Caco-2 (cell line): ENCODE results near the gene ATXN7. TPM values are rescaled to one million over a fixed set of nuclear protein-coding genes. Genes with fewer than 3 reads are reported as not detected.

Experiments
- BruUV-seq: library from RNA; stranded (reverse); fragments of 400-500 nt; replicated peaks from 2 replicates; lab custom pipeline; 2021; lab: Mats Ljungman, UMichigan
- CTCF ChIA-PET: fragments of 300-600 bp; sonication (Branson Sonifier 250); formaldehyde crosslinking; loops from one replicate; lab custom pipeline; 2022; ENCODE audit warnings: antibody characterized with exemption; lab: Charles Lee
- POLR2A ChIA-PET: fragments of 300-600 bp; sonication (Branson Sonifier 250); formaldehyde crosslinking; loops from one replicate; lab custom pipeline; 2022; ENCODE audit warnings: antibody characterized with exemption; lab: Charles Lee
- DNase-seq, 2 experiments: peaks; one replicate each; pipeline versions ENCODE4 v3.0.0 to v3.0.0-alpha.2; 2020 to 2022
- H3K27me3 ChIP-seq: replicated peaks from 2 replicates; pipeline ENCODE4 v1.6.0; 2011; ENCODE audit warnings: low read length; ENCODE audit not compliant: control insufficient read depth, insufficient read depth
- H3K36me3 ChIP-seq: 2 replicates; pipeline ENCODE4 v1.5.1; 2011; ENCODE audit warnings: low read length; ENCODE audit not compliant: control insufficient read depth, insufficient read depth
- H3K4me1 ChIP-seq: fragments of 250-450 bp; sonication (Bioruptor Pico); 2 replicates; pipeline ENCODE4 v1.5.1; 2020; ENCODE audit warnings: mild to moderate bottlenecking
- H3K4me3 ChIP-seq: 2 replicates; pipeline ENCODE4 v1.5.1; 2011; ENCODE audit warnings: low read depth, mild to moderate bottlenecking, control low read depth, low read length
- H3K9me3 ChIP-seq: fragments of 250-450 bp; sonication (Bioruptor Pico); 2 replicates; pipeline ENCODE4 v1.5.1; 2020; ENCODE audit warnings: mild to moderate bottlenecking, moderate library complexity
- H3K27ac Mint-ChIP-seq: one replicate; pipeline ENCODE4 v1.8.0; 2022; ENCODE audit warnings: mixed read lengths; ENCODE audit not compliant: unreplicated experiment
- H3K27me3 Mint-ChIP-seq: one replicate; pipeline ENCODE4 v1.8.0; 2022; ENCODE audit warnings: mixed read lengths; ENCODE audit not compliant: insufficient read depth, unreplicated experiment
- H3K36me3 Mint-ChIP-seq: one replicate; pipeline ENCODE4 v1.8.0; 2022; ENCODE audit warnings: mild to moderate bottlenecking, mixed read lengths; ENCODE audit not compliant: insufficient read depth, unreplicated experiment
- H3K4me1 Mint-ChIP-seq: one replicate; pipeline ENCODE4 v1.8.0; 2022; ENCODE audit warnings: low read depth, mixed read lengths; ENCODE audit not compliant: unreplicated experiment
- H3K4me3 Mint-ChIP-seq: one replicate; pipeline ENCODE4 v1.8.0; 2022; ENCODE audit warnings: mild to moderate bottlenecking, moderate library complexity, mixed read lengths; ENCODE audit not compliant: unreplicated experiment
- H3K9me3 Mint-ChIP-seq: one replicate; pipeline ENCODE4 v1.8.0; 2022; ENCODE audit warnings: mixed read lengths; ENCODE audit not compliant: unreplicated experiment
- intact Hi-C: fragments of 100-400 bp; cut with micrococcal nuclease; formaldehyde crosslinking; loops from one replicate; pipeline ENCODE4 v1.10.0; 2022; ENCODE audit not compliant: unreplicated experiment
- total RNA-seq: library from RNA; stranded (reverse); gene quantifications from 2 replicates; pipeline ENCODE4 v1.2.3, GENCODE V29; 2022
- TF ChIP-seq, protein P1 (sequence below), 2 experiments: fragments of 200-600 bp in 1 of 2; IDR thresholded peaks; 1 replicate in 1 of 2; 2 replicates in 1 of 2; pipeline versions ENCODE4 v1.5.1 to v1.8.0; 2011 to 2022; ENCODE audit warnings: antibody characterized with exemption in 1 of 2, control low read depth in 1 of 2, inconsistent platforms in 1 of 2, low read depth in 1 of 2, low read length in 1 of 2, mild to moderate bottlenecking in 1 of 2, moderate library complexity in 1 of 2; ENCODE audit not compliant: insufficient read depth in 1 of 2, severe bottlenecking in 1 of 2, unreplicated experiment in 1 of 2

The ATXN7 gene
- total RNA-seq, 1 experiment from 2014 or later = 22.5 TPM

DNA sequence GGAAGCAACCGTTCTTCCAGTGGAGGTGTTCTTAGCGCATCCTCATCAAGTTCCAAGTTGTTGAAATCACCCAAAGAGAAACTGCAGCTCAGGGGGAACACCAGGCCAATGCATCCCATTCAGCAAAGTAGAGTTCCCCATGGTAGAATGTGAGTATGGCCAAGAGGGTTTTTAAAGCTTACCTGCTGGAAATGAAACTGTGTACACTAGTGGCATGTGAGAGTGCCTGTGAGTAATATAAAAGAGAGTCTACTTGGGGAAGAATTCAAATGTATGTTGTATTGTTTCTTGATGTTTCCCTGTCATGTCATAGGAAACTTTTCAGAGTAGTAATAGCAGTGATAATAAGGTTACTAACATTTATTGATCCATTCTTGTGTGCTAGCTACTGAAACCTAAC, 116.4 kb downstream of the ATXN7 start:
- intact Hi-C loops = no loop called here
- H3K36me3 ChIP-seq = no peaks in the 10 kb centered on the region

DNA sequence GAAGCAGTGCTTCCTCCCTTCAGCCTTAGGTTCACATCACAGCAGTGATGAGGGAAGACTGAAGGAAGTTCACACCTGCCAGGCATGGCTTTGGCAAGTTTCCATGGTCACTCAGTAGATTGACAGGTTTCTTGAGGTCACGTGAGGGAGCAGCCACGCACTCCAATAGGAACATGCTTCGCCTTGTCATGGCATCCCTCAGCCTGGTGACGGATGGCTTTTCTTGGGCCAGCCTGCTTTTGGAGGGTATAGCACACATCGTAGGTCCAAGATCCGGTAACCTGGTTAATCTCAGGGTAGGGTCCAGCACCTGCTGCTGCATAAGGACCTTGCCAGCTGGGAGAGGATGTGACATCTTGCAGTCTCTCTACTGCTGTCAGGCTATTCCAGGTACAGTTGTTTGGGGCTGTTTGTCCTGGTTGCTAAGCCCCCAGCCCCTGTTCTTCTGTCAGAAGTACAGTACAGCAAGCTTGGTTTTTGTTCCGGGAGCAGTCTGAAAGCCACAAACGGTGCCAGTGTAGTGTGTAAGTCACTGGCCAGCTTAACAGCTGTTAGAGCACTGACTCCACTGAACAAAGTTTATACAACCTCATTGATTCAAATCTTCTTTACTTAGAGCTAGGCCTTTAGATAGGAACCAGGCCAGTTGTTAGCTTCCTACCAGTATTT, 117.3 kb downstream of the ATXN7 start:
- Mint-ChIP-seq H3K9me3 (no peaks in the 10 kb centered on the region), H3K36me3 (peaks cover 18% of the 10 kb centered on the region), H3K27me3 (no peaks in the 10 kb centered on the region), H3K4me3 (no peak overlapping the region), H3K27ac (no peak overlapping the region), H3K4me1 (peaks cover 12% of the 10 kb centered on the region)
- H3K36me3 ChIP-seq = no peaks in the 10 kb centered on the region
- ChIA-PET POLR2A (no interaction called here), CTCF (interaction anchor here (0.6 kb wide), 1 partner anchor 17 kb away, joined by 3 read pairs; no protein-coding TSS in a partner anchor)
- intact Hi-C loops = no loop called here
- H3K9me3 ChIP-seq = no peaks in the 10 kb centered on the region
- no peaks in the 10 kb centered on the region; the same call in 1 of the 2 replicates for H3K4me1 ChIP-seq
- no peaks in the 10 kb centered on the region for H3K27me3 ChIP-seq
- TF ChIP-seq, protein P1, sequence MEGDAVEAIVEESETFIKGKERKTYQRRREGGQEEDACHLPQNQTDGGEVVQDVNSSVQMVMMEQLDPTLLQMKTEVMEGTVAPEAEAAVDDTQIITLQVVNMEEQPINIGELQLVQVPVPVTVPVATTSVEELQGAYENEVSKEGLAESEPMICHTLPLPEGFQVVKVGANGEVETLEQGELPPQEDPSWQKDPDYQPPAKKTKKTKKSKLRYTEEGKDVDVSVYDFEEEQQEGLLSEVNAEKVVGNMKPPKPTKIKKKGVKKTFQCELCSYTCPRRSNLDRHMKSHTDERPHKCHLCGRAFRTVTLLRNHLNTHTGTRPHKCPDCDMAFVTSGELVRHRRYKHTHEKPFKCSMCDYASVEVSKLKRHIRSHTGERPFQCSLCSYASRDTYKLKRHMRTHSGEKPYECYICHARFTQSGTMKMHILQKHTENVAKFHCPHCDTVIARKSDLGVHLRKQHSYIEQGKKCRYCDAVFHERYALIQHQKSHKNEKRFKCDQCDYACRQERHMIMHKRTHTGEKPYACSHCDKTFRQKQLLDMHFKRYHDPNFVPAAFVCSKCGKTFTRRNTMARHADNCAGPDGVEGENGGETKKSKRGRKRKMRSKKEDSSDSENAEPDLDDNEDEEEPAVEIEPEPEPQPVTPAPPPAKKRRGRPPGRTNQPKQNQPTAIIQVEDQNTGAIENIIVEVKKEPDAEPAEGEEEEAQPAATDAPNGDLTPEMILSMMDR (IDR thresholded peaks at IDR 0.05; ENCODE audit: insufficient read depth in 1 of 2, low read depth in 1 of 2, low read length in 1 of 2, severe bottlenecking in 1 of 2, unreplicated experiment in 1 of 2) = no peak
- H3K4me3 ChIP-seq = no peak overlapping the region
- DNase-seq = no peak
- BruUV-seq = no TSS peak

More for the DNA sequence above, 116.4 kb downstream of the ATXN7 start:
- Mint-ChIP-seq H3K27me3 (no peaks in the 10 kb centered on the region), H3K36me3 (peaks cover 18% of the 10 kb centered on the region), H3K27ac (no peak overlapping the region), H3K9me3 (no peaks in the 10 kb centered on the region), H3K4me3 (no peak overlapping the region), H3K4me1 (peaks cover 15% of the 10 kb centered on the region)
- Histone ChIP-seq H3K4me3 (no peak overlapping the region), H3K9me3 (no peaks in the 10 kb centered on the region), H3K4me1 (no peaks in the 10 kb centered on the region; the same call in 1 of the 2 replicates), H3K27me3 (no peaks in the 10 kb centered on the region)
- POLR2A ChIA-PET = no interaction called here
- TF ChIP-seq, protein P1 (IDR thresholded peaks at IDR 0.05; ENCODE audit: insufficient read depth in 1 of 2, low read depth in 1 of 2, low read length in 1 of 2, severe bottlenecking in 1 of 2, unreplicated experiment in 1 of 2) = no peak
- DNase-seq = no peak
- CTCF ChIA-PET = no interaction called here
- BruUV-seq = no TSS peak

DNA sequence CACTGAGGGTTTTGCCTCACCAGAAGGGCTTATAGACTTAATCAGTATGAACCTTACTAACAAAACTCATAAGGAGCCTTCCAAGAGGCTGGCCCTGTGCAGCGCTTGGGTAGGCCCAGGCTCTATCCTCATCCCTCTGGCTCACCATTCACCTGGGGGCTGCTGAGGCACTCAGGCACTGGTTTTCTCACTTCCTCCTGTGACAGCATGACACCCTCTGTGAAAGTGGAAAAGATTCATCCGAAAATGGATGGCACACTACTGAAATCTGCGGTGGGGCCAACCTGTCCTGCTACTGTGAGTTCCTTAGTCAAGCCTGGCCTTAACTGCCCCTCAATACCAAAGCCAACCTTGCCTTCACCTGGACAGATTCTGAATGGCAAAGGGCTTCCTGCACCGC, 118.3 kb downstream of the ATXN7 start:
- no TSS peak for BruUV-seq
- H3K27ac Mint-ChIP-seq = no peak overlapping the region
- H3K36me3 Mint-ChIP-seq = peaks cover 20% of the 10 kb centered on the region
- no peaks in the 10 kb centered on the region for H3K27me3 Mint-ChIP-seq
- Histone ChIP-seq H3K36me3 (no peaks in the 10 kb centered on the region), H3K9me3 (no peaks in the 10 kb centered on the region), H3K27me3 (no peaks in the 10 kb centered on the region), H3K4me3 (no peak overlapping the region), H3K4me1 (no peaks in the 10 kb centered on the region)
- intact Hi-C loops = no loop called here
- no peak for DNase-seq
- TF ChIP-seq, protein P1 (IDR thresholded peaks at IDR 0.05; ENCODE audit: insufficient read depth in 1 of 2, low read depth in 1 of 2, low read length in 1 of 2, severe bottlenecking in 1 of 2, unreplicated experiment in 1 of 2) = no peak
- POLR2A ChIA-PET = no interaction called here
- peaks cover 2% of the 10 kb centered on the region for H3K4me1 Mint-ChIP-seq
- no peak overlapping the region for H3K4me3 Mint-ChIP-seq
- CTCF ChIA-PET = no interaction called here
- H3K9me3 Mint-ChIP-seq = no peaks in the 10 kb centered on the region
